H9 (cell line): ENCODE measurements around the gene ADSL. TPM values are rescaled to one million over a fixed set of nuclear protein-coding genes. Genes with fewer than 3 reads are reported as not detected.

Source experiments
- DNase-seq: peaks from one replicate; pipeline ENCODE4 v3.0.0-alpha.2; 2017
- H2AFZ ChIP-seq: one replicate; pipeline ENCODE4 v1.6.1; 2013; ENCODE audit warnings: mild to moderate bottlenecking, low read length, control low read depth, moderate library complexity
- H2AK5ac ChIP-seq: 2 replicates; pipeline ENCODE4 v1.6.1; 2013; ENCODE audit warnings: low read length, control low read depth, mixed read lengths; ENCODE audit not compliant: insufficient read length
- H2BK120ac ChIP-seq: one replicate; pipeline ENCODE4 v1.6.1; 2013; ENCODE audit warnings: low read depth, mild to moderate bottlenecking, low read length, control low read depth, inconsistent platforms; ENCODE audit not compliant: poor library complexity, severe bottlenecking
- H2BK12ac ChIP-seq: 2 replicates; pipeline ENCODE4 v1.6.1; 2013; ENCODE audit warnings: low read length, control low read depth, mixed read lengths, low read depth; ENCODE audit not compliant: insufficient read length
- H2BK15ac ChIP-seq: 2 replicates; pipeline ENCODE4 v1.6.1; 2013; ENCODE audit warnings: low read depth, low read length, control low read depth
- H2BK20ac ChIP-seq: one replicate; pipeline ENCODE4 v1.6.1; 2013; ENCODE audit warnings: low read depth, mild to moderate bottlenecking, low read length, control low read depth, inconsistent platforms; ENCODE audit not compliant: poor library complexity, severe bottlenecking
- H2BK5ac ChIP-seq: 2 replicates; pipeline ENCODE4 v1.6.1; 2013; ENCODE audit warnings: low read length, control low read depth, mixed read lengths; ENCODE audit not compliant: insufficient read length
- H3K14ac ChIP-seq: 2 replicates; pipeline ENCODE4 v1.6.1; 2013; ENCODE audit warnings: low read length, control low read depth; ENCODE audit not compliant: insufficient read depth
- H3K18ac ChIP-seq: 2 replicates; pipeline ENCODE4 v1.6.1; 2013; ENCODE audit warnings: low read depth, mild to moderate bottlenecking, mixed read lengths, low read length, control low read depth; ENCODE audit not compliant: insufficient read length
- H3K23ac ChIP-seq: 2 replicates; pipeline ENCODE4 v1.6.1; 2013; ENCODE audit warnings: low read length, control low read depth, mixed read lengths, low read depth; ENCODE audit not compliant: insufficient read length
- H3K23me2 ChIP-seq: 2 replicates; pipeline ENCODE4 v1.6.1; 2013; ENCODE audit warnings: low read depth, mild to moderate bottlenecking, mixed read lengths, low read length, control low read depth; ENCODE audit not compliant: insufficient read length, poor library complexity, severe bottlenecking
- H3K27ac ChIP-seq: 2 replicates; pipeline ENCODE4 v1.5.1; 2013; ENCODE audit warnings: low read length, control low read depth, mixed read lengths, low read depth; ENCODE audit not compliant: insufficient read length
- H3K27me3 ChIP-seq: 2 replicates; pipeline ENCODE4 v1.6.1; 2013; ENCODE audit warnings: low read length, control low read depth, inconsistent platforms; ENCODE audit not compliant: insufficient read depth
- H3K4ac ChIP-seq: 2 replicates; pipeline ENCODE4 v1.6.1; 2013; ENCODE audit warnings: low read depth, mild to moderate bottlenecking, control low read depth, inconsistent platforms, low read length, moderate library complexity
- H3K4me1 ChIP-seq: 2 replicates; pipeline ENCODE4 v1.6.1; 2013; ENCODE audit warnings: low read length, control low read depth, inconsistent platforms; ENCODE audit not compliant: insufficient read depth
- H3K4me2 ChIP-seq: 2 replicates; pipeline ENCODE4 v1.6.1; 2013; ENCODE audit warnings: low read length, control low read depth, mixed read lengths; ENCODE audit not compliant: insufficient read length, insufficient read depth
- H3K56ac ChIP-seq: 2 replicates; pipeline ENCODE4 v1.6.1; 2013; ENCODE audit warnings: low read depth, mild to moderate bottlenecking, mixed read lengths, low read length, control low read depth; ENCODE audit not compliant: insufficient read length
- H3K79me1 ChIP-seq: 2 replicates; pipeline ENCODE4 v1.6.1; 2013; ENCODE audit warnings: low read depth, mild to moderate bottlenecking, moderate library complexity, low read length, control low read depth, inconsistent platforms; ENCODE audit not compliant: insufficient read depth, poor library complexity, severe bottlenecking
- H3K79me2 ChIP-seq: 2 replicates; pipeline ENCODE4 v1.6.1; 2013; ENCODE audit warnings: low read length, control low read depth, inconsistent platforms; ENCODE audit not compliant: insufficient read depth
- H3K9ac ChIP-seq: 2 replicates; pipeline ENCODE4 v1.6.1; 2013; ENCODE audit warnings: low read length, control low read depth, mixed read lengths; ENCODE audit not compliant: insufficient read length; ENCODE audit errors: extremely low read depth
- H3K9me3 ChIP-seq: one replicate; pipeline ENCODE4 v1.6.1; 2013; ENCODE audit warnings: low read depth, low read length, inconsistent platforms; ENCODE audit not compliant: control insufficient read depth
- H3T11ph ChIP-seq: one replicate; pipeline ENCODE4 v1.6.1; 2013; ENCODE audit warnings: mild to moderate bottlenecking, low read length, control low read depth, inconsistent platforms
- H4K20me1 ChIP-seq: one replicate; pipeline ENCODE4 v1.6.1; 2013; ENCODE audit not compliant: control insufficient read depth, insufficient read length, insufficient read depth
- H4K5ac ChIP-seq: 2 replicates; pipeline ENCODE4 v1.6.1; 2013; ENCODE audit warnings: low read depth, mild to moderate bottlenecking, mixed read lengths, low read length, control low read depth; ENCODE audit not compliant: insufficient read length
- H4K8ac ChIP-seq: replicated peaks from 2 replicates; pipeline ENCODE4 v1.6.1; 2013; ENCODE audit warnings: low read length, control low read depth, mixed read lengths, low read depth; ENCODE audit not compliant: insufficient read length
- H4K91ac ChIP-seq: 2 replicates; pipeline ENCODE4 v1.6.1; 2013; ENCODE audit warnings: low read depth, mild to moderate bottlenecking, moderate library complexity, mixed read lengths, low read length, control low read depth; ENCODE audit not compliant: insufficient read length
- H3K27ac Mint-ChIP-seq, 3 experiments: 2 replicates in 2 of 3; 3 replicates in 1 of 3; pipeline ENCODE4 v1.8.0; 2020 to 2021; ENCODE audit warnings: mixed read lengths in 3 of 3, mild to moderate bottlenecking in 1 of 3, moderate library complexity in 1 of 3
- H3K27me3 Mint-ChIP-seq: 2 replicates; pipeline ENCODE4 v1.8.0; 2021; ENCODE audit warnings: low read depth, mild to moderate bottlenecking, moderate library complexity, mixed read lengths
- H3K36me3 Mint-ChIP-seq, 3 experiments: 2 replicates in 2 of 3; 3 replicates in 1 of 3; pipeline ENCODE4 v1.8.0; 2020 to 2021; ENCODE audit warnings: low read depth in 3 of 3, mixed read lengths in 3 of 3; ENCODE audit not compliant: insufficient read depth in 1 of 3
- H3K4me1 Mint-ChIP-seq, 2 experiments: 2 replicates each; pipeline ENCODE4 v1.8.0; 2020; ENCODE audit warnings: mixed read lengths in 2 of 2
- H3K4me3 Mint-ChIP-seq, 2 experiments: 2 replicates in 1 of 2; 3 replicates in 1 of 2; pipeline ENCODE4 v1.8.0; 2020 to 2021; ENCODE audit warnings: mild to moderate bottlenecking in 2 of 2, mixed read lengths in 2 of 2, moderate library complexity in 1 of 2
- H3K9me3 Mint-ChIP-seq, 2 experiments: 2 replicates in 1 of 2; 3 replicates in 1 of 2; pipeline ENCODE4 v1.8.0; 2020; ENCODE audit warnings: mild to moderate bottlenecking in 2 of 2, mixed read lengths in 2 of 2, moderate library complexity in 1 of 2
- WGBS: extraction: QIAGEN DNeasy Blood & Tissue Kit; methylation state at CpG from one replicate; pipeline ENCODE4 v1.1.7; 2013; ENCODE audit warnings: missing lambda C conversion rate, low lambda C conversion rate, mixed read lengths; ENCODE audit not compliant: insufficient read length; ENCODE audit errors: extremely low coverage; 5-methylcytosine and 5-hydroxymethylcytosine counted together
- total RNA-seq: library from RNA; stranded (reverse); gene quantifications from 2 replicates; pipeline ENCODE4 v1.2.1, GENCODE V29; 2021
- TF ChIP-seq, protein P1 (sequence below): fragments of 200-600 bp; sonication (generic); conservative IDR thresholded peaks from 3 replicates; pipeline ENCODE4 v1.8.0; 2021; ENCODE audit warnings: antibody characterized with exemption, mild to moderate bottlenecking

The ADSL gene
- total RNA-seq, 1 experiment from 2014 or later, result 175 TPM

DNA sequence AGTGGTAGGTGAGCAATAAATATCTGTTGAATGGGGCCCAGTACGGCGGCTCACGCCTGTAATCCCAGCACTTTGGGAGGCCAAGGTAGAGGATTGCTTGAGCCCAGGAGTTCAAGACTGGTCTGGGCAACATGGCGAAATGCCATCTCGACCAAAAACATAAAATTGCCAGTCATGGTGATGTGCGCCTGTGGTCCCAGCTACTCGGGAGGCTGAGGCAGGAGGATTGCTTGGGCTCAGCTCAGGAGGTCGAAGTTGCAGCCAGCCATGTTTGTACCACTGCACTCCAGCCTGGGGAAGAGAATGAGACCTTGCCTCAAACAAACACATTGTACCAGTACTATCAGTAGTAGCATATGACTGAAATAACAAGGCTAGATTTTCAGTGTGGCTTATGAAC, 28.3 kb downstream of the ADSL start:
- Histone ChIP-seq H3K4ac (no peak overlapping the region), H2BK12ac (no peak overlapping the region), H3K56ac (no peak overlapping the region), H2AFZ (no peak overlapping the region), H3K23me2 (peaks cover 3% of the 10 kb centered on the region), H2BK20ac (no peak overlapping the region), H3K23ac (no peak overlapping the region), H2BK15ac (no peak overlapping the region), H3K4me2 (no peak overlapping the region), H3K18ac (no peak overlapping the region), H3T11ph (no peak overlapping the region), H2BK120ac (no peak overlapping the region), H3K9me3 (no peaks in the 10 kb centered on the region), H3K79me1 (peaks cover 6% of the 10 kb centered on the region), H3K14ac (no peak overlapping the region), H2AK5ac (no peak overlapping the region), H4K91ac (no peak overlapping the region), H3K4me1 (no peaks in the 10 kb centered on the region), H3K27ac (no peak overlapping the region), H3K27me3 (no peaks in the 10 kb centered on the region), H4K5ac (no peak overlapping the region), H4K20me1 (no peaks in the 10 kb centered on the region), H3K79me2 (no peaks in the 10 kb centered on the region; the same call in 1 of the 2 replicates), H4K8ac (no peak overlapping the region), H2BK5ac (no peak overlapping the region), H3K9ac (no peak overlapping the region)
- Mint-ChIP-seq H3K27ac (no peak overlapping the region), H3K9me3 (no peaks in the 10 kb centered on the region), H3K4me1 (peaks cover 5 to 8% of the 10 kb centered on the region in 2 experiments), H3K27me3 (no peaks in the 10 kb centered on the region; the same call in 1 of the 2 replicates), H3K36me3 (peaks cover 0 to 30% (median 23%) of the 10 kb centered on the region in 3 experiments; a peak in 6 of 7 replicates), H3K4me3 (no peak overlapping the region)
- no CpG with 5 or more reads among the region's 8 CpGs for WGBS
- TF ChIP-seq, protein P1, sequence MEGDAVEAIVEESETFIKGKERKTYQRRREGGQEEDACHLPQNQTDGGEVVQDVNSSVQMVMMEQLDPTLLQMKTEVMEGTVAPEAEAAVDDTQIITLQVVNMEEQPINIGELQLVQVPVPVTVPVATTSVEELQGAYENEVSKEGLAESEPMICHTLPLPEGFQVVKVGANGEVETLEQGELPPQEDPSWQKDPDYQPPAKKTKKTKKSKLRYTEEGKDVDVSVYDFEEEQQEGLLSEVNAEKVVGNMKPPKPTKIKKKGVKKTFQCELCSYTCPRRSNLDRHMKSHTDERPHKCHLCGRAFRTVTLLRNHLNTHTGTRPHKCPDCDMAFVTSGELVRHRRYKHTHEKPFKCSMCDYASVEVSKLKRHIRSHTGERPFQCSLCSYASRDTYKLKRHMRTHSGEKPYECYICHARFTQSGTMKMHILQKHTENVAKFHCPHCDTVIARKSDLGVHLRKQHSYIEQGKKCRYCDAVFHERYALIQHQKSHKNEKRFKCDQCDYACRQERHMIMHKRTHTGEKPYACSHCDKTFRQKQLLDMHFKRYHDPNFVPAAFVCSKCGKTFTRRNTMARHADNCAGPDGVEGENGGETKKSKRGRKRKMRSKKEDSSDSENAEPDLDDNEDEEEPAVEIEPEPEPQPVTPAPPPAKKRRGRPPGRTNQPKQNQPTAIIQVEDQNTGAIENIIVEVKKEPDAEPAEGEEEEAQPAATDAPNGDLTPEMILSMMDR, result no peak
- no peak for DNase-seq
